ENCODE results near the gene NAT8L. TPM values are rescaled to one million over a fixed set of nuclear protein-coding genes. Genes with fewer than 3 reads are reported as not detected.
A peak's percentile ranks its signal among the peaks of the same experiment; 100 is the strongest.
"Not testable (repeated sequence)": the region's sequence is repeated elsewhere in the genome, so short reads cannot be mapped to it uniquely, and the experiment has no call there.

Gene NAT8L, protein sequence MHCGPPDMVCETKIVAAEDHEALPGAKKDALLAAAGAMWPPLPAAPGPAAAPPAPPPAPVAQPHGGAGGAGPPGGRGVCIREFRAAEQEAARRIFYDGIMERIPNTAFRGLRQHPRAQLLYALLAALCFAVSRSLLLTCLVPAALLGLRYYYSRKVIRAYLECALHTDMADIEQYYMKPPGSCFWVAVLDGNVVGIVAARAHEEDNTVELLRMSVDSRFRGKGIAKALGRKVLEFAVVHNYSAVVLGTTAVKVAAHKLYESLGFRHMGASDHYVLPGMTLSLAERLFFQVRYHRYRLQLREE
- total RNA-seq: 1 to 10 TPM; 1.0 to 1.1 TPM

DNA sequence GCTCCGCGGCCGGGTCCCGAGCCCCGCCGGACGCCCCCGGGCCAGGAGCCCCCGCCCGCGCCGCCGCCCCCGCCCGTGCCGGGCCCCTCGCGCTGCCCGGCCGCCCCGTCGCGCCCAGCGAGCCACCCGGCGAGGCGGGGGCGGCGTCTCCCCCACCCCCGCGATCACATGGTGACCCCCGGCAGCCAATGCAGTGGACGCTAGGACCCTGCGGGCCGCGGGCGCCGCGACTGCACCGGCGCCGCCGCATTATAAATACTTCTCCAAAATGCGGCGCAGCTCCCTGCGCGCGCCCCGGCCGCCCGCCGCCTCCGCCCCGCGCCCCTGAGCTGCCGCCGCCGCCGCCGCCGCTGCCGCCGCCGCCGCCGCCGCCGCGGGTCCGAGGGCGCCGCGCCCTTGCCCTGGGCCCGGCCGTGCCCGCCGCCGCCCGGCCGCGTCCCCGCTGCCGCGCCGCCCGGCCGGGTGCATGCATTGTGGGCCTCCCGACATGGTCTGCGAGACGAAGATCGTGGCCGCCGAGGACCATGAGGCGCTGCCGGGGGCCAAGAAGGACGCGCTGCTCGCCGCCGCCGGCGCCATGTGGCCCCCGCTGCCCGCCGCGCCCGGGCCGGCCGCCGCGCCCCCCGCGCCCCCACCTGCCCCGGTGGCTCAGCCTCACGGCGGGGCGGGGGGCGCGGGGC is at the start of gene NAT8L:
TSS of gene NAT8L (plus strand) at position 282 of the 680 bp plus-strand sequence. CDS start at position 467, 185 bp downstream.
- Mint-ChIP-seq H3K4me1 (ENCODE audit: low read depth) (no peaks in the 10 kb centered on the region), H3K27me3 (peaks cover 22% of the 10 kb centered on the region), H3K36me3 (ENCODE audit: low read depth) (no peaks in the 10 kb centered on the region), H3K27ac (no peak within 1 kb of the TSS), H3K4me3 (peak within 1 kb of the TSS; percentile 26), H3K9me3 (no peaks in the 10 kb centered on the region)
- TF ChIP-seq, protein P1, sequence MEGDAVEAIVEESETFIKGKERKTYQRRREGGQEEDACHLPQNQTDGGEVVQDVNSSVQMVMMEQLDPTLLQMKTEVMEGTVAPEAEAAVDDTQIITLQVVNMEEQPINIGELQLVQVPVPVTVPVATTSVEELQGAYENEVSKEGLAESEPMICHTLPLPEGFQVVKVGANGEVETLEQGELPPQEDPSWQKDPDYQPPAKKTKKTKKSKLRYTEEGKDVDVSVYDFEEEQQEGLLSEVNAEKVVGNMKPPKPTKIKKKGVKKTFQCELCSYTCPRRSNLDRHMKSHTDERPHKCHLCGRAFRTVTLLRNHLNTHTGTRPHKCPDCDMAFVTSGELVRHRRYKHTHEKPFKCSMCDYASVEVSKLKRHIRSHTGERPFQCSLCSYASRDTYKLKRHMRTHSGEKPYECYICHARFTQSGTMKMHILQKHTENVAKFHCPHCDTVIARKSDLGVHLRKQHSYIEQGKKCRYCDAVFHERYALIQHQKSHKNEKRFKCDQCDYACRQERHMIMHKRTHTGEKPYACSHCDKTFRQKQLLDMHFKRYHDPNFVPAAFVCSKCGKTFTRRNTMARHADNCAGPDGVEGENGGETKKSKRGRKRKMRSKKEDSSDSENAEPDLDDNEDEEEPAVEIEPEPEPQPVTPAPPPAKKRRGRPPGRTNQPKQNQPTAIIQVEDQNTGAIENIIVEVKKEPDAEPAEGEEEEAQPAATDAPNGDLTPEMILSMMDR (IDR thresholded peaks at IDR 0.05): no peak
- DNase-seq (peak; percentile 45), ATAC-seq (peak; percentile 54)
- intact Hi-C loops (cut with micrococcal nuclease): no loop called here
- CTCF ChIA-PET: interaction anchor here (1.2 kb wide), 1 partner anchor 59 kb away, joined by 3 read pairs; no protein-coding TSS in a partner anchor
- POLR2A ChIA-PET: interaction anchor here (1.4 kb wide), 1 partner anchor 50 kb away, joined by 3 read pairs; the partner anchor contains the start of gene NELFA

DNA sequence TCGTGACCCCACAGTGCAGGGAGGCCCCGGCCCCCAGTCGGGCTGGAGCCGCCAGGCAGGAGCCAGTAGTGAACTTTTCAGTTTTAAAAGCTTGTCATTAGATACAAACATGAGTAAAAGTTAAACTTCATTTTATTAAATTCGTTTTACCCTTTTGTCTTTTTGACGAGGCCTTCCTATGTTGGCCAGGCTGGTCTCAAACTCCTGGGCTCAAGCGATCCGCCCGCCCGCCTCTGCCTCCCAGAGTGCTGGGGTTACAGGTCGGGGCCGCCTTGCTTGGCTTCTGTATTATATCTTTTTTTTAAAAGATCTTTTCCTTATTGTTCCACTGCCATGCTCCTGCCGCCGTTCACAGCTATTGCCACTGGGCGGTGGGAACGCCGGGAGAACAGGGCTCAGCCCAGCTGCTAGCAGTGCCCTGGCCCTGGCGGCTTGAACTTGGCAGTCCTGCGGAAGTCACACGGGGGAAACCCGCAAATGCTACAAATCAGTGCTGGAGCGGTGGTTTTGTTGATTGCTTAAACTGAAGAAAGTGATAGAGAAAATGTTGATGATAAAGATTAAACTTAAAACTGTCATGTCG is 49.4 kb upstream of the NAT8L start:
- no peaks in the 10 kb centered on the region for H3K9me3 Mint-ChIP-seq
- H3K36me3 Mint-ChIP-seq (ENCODE audit: low read depth): peaks cover 19% of the 10 kb centered on the region
- intact Hi-C loops (cut with micrococcal nuclease): no loop called here
- H3K27me3 Mint-ChIP-seq: no peaks in the 10 kb centered on the region
- H3K4me1 Mint-ChIP-seq (ENCODE audit: low read depth): peaks cover 21% of the 10 kb centered on the region
- DNase-seq (peak; percentile 62), ATAC-seq (peak; percentile 27)
- ChIA-PET POLR2A (interaction anchor here (0.7 to 2.1 kb wide), 14 partner anchors 8 to 680 kb away, joined by 3 to 8 read pairs (median 4); partner anchors contain the start of gene NSD2), CTCF (interaction anchor here (0.8 to 1.8 kb wide), 6 partner anchors 9 to 261 kb away, joined by 3 to 5 read pairs (median 3); a partner anchor contains a TSS)
- peak overlapping the region; percentile 88 for H3K27ac Mint-ChIP-seq
- H3K4me3 Mint-ChIP-seq: peak overlapping the region; percentile 93
- TF ChIP-seq, protein P1 (IDR thresholded peaks at IDR 0.05): no peak

DNA sequence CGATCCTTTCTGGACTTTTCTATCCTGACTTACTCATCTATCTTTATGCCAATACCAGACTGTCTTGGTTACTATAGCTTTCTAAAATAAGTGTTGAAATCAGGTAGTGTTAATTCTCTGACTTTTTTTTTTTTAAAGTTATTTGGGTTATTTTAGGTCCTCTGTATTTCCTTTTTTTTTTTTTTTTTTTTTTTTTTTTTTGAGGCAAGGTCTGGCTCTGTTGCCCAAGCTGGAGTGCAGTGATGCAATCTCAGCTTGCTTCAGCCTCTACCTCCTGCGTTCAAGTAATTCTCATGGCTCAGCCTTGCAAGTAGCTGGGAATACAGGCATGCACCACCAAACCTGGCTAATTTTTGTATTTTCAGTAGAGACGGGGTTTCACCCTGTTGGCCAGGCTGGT is 47.5 kb upstream of the NAT8L start:
- intact Hi-C loops (cut with micrococcal nuclease): no loop called here
- Mint-ChIP-seq H3K4me3 (no peak overlapping the region), H3K9me3 (no peaks in the 10 kb centered on the region), H3K27ac (no peak overlapping the region), H3K4me1 (ENCODE audit: low read depth) (peaks cover 13% of the 10 kb centered on the region), H3K36me3 (ENCODE audit: low read depth) (peaks cover 9% of the 10 kb centered on the region), H3K27me3 (no peaks in the 10 kb centered on the region)
- TF ChIP-seq, protein P1 (IDR thresholded peaks at IDR 0.05): no peak
- DNase-seq (no peak), ATAC-seq (no peak)
- CTCF ChIA-PET: interaction anchor here (0.6 kb wide), 1 partner anchor 498 kb away, joined by 5 read pairs; no protein-coding TSS in a partner anchor
- POLR2A ChIA-PET: interaction anchor here (0.6 kb wide), 1 partner anchor 112 kb away, joined by 3 read pairs; no protein-coding TSS in a partner anchor

DNA sequence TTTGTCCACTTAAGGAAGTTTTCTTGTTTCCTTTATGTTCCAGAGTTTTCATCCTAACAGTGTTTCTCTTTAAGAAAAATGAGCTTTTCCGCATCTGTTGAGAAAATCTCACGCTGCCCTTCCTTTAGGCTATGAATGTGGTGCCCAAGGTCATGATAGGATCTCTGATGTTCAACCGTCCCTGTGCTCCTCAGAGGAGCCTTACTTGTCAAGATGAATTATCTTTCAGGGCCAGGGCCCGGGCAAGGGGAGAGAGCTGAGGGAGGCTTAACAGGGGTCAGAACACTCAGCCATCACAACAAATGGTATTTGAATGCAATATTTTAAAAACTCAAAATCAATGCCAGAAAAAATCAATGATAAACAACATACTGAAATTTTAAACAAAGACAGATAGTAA is 44.1 kb upstream of the NAT8L start:
- Mint-ChIP-seq H3K9me3 (no peaks in the 10 kb centered on the region), H3K36me3 (ENCODE audit: low read depth) (no peaks in the 10 kb centered on the region), H3K27me3 (peaks cover 6% of the 10 kb centered on the region), H3K27ac (no peak overlapping the region), H3K4me1 (ENCODE audit: low read depth) (peaks cover 4% of the 10 kb centered on the region), H3K4me3 (no peak overlapping the region)
- POLR2A ChIA-PET: interaction anchor here (1.0 kb wide), 1 partner anchor 19 kb away, joined by 3 read pairs; no protein-coding TSS in a partner anchor
- TF ChIP-seq, protein P1 (IDR thresholded peaks at IDR 0.05): no peak
- intact Hi-C loops (cut with micrococcal nuclease): no loop called here
- CTCF ChIA-PET: no interaction called here
- ATAC-seq (no peak), DNase-seq (no peak)

DNA sequence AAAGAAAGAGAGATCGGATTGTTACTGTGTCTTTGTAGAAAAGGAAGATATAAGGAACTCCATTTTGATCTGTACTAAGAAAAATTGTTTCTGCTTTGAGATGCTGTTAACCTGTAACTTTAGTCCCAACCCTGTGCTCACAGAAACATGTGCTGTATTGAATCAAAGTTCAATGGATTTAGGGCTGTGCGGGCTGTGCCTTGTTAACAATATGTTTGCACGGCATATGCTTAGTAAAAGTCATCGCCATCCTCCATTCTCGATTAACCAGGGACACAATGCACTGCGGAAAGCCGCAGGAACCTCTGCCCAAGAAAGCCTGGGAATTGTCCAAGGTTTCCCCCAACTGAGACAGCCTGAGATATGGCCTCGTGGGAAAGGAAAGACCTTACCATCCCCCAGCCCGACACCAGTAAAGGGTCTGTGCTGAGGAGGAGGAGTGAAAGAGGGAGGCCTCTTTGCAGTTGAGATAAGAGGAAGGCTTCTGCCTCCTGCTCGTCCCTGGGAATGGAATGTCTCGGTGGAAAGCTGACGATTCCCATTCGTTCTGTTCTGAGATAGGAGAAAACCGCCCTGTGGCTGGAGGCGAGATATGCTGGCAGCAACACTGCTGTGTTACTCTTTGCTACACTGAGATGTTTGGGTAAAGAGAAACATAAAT is 37.6 kb upstream of the NAT8L start:
- CTCF ChIA-PET; H3K4me1 Mint-ChIP-seq (ENCODE audit: low read depth); H3K4me3 Mint-ChIP-seq; DNase-seq; H3K36me3 Mint-ChIP-seq (ENCODE audit: low read depth); H3K9me3 Mint-ChIP-seq; intact Hi-C loops (cut with micrococcal nuclease); ATAC-seq; H3K27ac Mint-ChIP-seq: not testable (repeated sequence)
- peaks cover 34% of the 10 kb centered on the region for H3K27me3 Mint-ChIP-seq
- POLR2A ChIA-PET: interaction anchor here (0.7 kb wide), 1 partner anchor 136 kb away, joined by 4 read pairs; no protein-coding TSS in a partner anchor
